Stimulated activated CD8-positive, alpha-beta memory T cell treated with anti-CD3 and anti-CD28 coated beads, Interleukin-4, amount 100 ng/mL, for 1 hour (primary cell): ENCODE data around the gene SPIRE2.

Experiments used
- DNase-seq, 2 donors: peaks; one replicate each; pipeline ENCODE4 v3.0.0-alpha.2; 2020; ENCODE audit warnings: low read depth in 2 of 2, low spot score in 1 of 2

SPIRE2 gene

DNA sequence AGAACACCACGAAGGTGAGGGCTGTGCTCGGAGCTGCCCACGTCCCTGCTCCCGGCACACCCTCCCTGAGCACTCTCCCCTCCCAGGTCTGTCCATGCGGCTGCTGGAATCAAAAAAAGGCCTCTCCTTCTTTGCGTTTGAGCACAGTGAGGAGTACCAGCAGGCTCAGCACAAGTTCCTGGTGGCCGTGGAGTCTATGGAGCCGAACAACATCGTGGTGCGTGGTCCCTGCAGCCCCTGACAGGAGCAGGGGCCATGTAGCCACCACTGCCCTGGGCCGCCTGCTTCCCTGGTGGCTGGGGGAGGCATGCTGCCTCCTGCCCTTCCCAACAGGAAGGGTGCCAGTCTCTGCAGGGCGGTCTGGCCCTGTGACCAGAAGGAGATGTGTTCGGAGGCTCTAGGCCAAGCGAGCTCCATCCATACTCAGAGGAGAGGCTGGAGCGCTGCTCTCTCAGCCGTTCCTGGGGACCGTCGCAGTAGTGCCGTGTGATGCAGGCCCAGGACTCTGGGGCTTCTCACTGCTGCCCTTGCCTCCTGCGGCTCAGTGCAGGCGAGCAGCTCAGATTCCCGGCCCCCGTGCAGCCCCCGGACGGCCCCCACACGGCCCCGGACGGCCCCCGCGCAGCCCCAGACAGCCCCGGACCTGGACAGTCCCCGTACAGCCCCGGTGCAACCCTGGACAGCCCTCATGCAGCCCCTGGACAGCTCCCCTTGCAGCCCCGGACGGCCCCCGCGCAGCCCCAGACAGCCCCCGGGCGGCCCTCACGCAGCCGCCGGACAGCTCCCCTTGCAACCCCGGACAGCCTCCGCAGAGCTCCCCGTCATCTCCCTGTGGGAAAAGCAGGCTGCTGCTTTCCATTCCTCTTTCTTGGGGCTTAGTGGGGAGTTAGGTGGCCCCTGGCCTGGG is 65.6 kb downstream of the SPIRE2 start:
- no peak for DNase-seq

DNA sequence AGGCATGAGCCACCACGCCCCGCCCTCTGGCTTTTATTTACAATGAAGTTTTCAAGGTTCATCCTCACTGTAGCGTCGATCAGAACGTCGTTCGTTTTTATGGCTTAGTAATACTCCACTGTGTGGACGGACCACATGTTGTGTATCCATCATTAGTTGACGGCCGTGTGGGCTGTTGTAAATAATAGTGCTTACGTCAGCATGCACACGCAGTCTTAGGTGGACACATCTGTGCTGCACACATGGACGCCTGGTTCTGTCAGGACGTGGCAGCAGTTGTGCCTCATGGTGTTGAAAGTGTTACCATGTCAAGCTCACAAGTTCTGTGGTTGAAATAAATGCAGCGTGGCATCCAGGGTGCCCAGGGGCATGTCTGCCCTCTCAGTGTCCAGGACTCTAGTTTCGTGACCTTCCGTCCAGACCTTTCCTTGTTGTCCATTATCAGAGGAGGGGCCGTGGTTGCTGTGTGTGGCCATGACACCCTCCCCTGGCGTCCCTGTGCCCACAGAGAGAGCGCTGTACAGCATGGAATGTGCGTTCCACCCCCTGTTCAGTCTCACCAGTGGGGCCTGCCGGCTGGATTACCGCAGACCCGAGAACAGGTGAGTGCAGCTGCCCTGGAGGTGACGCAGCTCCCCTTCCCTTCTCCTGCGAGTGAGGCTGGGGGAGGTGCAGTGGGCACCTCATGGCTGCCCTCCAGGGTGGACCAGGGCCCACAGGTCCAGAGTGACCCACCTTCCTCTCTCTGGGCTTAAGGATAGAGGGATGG is 67.4 kb downstream of the SPIRE2 start:
- no peak for DNase-seq

GRCh38 chr16:89897204-89897603 is 68.9 kb downstream of the SPIRE2 start:
- DNase-seq, result no peak

GRCh38 chr16:89898201-89898967 is 70.1 kb downstream of the SPIRE2 start:
- DNase-seq, result no peak

DNA sequence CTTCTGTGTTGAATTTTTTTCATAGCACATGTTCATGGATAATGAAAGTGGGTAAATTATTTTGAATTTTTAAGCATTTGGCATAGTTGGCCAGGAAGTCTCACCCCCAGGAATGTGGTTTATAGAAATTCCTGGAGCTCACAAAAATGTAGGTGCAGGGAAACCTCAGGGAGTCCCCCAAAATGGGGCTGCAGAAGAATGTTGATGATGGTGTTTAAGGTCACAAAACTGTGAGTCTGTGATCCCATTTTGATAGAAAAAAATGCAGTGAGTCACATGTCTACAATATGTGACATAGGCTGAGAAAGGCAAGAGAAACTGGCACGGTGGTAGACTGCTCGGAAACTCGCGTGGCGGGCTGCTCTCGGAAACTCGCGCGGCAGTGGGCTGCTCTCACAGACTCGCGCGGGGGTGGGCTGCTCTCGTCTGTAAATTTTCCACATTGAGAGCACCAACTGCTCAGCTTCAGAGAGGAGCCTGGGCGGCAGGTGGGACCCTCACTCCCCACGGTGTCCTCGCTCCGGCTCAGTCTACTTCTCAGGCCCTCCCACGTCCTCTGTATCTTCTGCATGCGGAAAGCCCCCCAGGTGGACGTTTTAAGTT is 71.7 kb downstream of the SPIRE2 start:
- DNase-seq, result no peak

- DNase-seq, result no peak
Measured at GRCh38 chr16:89900885-89901284, 72.6 kb downstream of the SPIRE2 start.

GRCh38 chr16:89902980-89903379 is 74.7 kb downstream of the SPIRE2 start:
- no peak for DNase-seq

DNA sequence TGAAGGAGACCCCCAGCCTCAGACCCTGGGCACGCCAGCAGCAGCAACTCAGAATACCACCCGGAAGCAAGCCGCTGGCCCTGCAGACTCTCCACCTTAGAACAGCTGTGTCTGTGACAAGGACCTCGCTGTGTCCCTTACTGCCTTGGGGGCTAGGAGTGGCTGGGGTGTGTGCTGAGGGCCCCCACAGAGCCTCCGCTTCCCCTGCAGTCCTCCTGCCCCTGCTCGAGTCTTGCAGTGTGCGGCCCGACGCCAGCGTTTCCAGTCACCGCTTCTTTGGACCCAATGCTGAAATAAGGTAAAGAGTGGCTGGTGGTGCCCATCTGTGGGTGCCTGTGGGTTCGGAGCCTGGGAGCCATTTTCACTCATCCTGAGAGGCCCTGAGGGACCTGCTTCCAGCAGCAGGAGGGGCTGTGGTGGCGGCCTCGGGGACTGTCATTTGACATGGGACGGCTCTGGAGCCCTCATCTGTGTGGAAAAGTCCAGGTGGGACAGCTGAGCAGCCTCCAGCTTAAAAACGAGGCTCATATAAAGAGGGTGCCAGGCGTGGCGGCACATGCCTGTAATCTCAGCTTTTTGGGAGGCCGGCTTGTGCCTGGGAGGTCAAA is 75.7 kb downstream of the SPIRE2 start:
- DNase-seq, result no peak

DNA sequence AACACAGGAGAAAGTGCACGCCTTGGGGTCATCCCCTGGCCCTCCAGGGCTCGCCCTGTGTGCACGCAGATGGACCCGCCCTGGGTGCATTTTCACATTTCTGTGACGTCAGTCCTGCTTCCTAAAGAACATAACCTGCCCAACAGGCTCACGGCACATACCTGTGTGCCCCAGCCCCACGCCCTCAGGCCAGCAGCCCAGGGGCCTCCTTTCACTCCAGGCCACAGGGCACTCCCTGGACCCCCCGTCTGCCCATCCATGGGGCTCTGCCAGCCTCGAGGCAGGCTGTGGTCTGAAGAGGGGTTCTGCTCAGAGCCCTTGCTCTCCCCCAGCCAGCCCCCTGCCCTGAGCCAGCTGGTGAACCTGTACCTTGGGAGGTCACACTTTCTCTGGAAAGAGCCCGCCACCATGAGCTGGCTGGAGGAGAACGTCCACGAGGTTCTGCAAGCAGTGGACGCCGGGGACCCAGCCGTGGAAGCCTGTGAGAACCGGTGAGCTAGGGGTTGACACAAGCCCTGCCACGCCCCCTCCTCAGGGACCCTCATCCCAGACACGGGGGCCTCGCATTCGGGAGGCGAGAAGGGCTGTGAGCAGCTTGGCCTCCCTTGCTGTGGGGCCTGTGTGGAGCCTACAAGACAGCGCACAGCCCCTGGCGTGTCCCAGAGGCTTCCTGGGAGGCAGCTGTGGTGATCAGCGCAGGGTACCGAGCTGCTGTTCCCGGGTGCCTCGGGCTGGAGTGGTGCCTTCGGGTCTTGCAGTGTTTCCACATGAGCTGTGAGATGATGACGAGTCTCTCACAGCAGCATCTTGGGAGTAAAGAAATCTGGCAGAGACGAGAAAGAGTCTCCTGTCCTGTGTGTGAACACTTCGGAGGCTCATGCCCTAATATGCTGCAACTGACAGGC is 76.6 kb downstream of the SPIRE2 start:
- no peak for DNase-seq

- no peak for DNase-seq
Measured at GRCh38 chr16:89905511-89906139, 77.3 kb downstream of the SPIRE2 start.

GRCh38 chr16:89906140-89907025 is 78.1 kb downstream of the SPIRE2 start:
- no peak for DNase-seq

DNA sequence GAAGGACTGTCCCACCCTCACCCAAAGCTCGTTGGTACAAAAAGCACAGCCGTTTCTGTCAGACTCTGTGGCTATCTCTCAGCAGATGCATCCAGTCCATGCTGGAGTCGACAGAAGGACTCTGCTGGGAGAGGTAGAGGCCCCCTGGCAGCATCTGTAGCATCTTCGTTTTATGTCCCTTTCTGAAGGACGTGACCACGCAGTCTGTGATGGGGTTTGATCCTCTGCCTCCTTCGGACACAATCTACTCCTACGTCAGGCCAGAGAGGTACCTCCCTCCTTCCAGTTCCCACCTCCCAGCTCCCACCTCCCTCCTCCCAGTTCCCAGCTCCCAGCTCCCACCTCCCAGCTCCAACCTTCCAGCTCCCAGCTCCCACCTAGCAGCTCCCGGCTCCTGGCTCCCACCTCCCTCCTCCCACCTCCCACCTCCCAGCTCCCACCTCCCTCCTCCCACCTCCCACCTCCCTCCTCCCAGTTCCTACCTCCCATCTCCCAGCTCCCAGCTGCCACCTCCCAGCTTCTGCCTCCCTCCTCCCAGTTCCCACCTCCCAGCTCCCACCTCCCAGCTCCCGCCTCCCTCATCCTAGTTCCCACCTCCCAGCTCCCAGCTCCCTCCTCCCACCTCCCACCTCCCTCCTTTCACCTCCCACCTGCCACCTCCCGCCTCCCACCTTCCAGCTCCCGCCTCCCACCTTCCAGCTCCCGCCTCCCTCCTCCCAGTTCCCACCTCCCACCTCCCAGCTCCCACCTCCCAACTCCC is 79.0 kb downstream of the SPIRE2 start:
- DNase-seq, result no peak

DNA sequence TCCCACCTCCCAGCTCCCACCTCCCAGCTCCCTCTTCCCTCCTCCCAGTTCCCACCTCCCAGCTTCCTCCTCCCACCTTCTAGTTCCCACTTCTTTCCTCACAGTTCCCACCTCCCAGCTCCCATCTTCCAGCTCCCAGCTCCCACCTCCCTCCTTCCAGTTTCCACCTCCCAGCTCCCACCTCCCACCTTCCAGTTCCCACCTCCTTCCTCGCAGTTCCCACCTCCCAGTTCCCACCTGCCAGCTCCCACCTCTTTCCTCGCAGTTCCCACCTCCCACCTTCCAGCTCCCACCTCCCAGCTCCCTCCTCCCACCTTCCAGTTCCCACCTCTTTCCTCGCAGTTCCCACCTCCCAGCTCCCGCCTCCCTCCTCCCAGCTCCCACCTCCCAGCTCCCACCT is 80.0 kb downstream of the SPIRE2 start:
- no peak for DNase-seq

GRCh38 chr16:89909777-89910716 is 81.8 kb downstream of the SPIRE2 start:
- DNase-seq, result peak in 1 of 2 donors; percentile 34

DNA sequence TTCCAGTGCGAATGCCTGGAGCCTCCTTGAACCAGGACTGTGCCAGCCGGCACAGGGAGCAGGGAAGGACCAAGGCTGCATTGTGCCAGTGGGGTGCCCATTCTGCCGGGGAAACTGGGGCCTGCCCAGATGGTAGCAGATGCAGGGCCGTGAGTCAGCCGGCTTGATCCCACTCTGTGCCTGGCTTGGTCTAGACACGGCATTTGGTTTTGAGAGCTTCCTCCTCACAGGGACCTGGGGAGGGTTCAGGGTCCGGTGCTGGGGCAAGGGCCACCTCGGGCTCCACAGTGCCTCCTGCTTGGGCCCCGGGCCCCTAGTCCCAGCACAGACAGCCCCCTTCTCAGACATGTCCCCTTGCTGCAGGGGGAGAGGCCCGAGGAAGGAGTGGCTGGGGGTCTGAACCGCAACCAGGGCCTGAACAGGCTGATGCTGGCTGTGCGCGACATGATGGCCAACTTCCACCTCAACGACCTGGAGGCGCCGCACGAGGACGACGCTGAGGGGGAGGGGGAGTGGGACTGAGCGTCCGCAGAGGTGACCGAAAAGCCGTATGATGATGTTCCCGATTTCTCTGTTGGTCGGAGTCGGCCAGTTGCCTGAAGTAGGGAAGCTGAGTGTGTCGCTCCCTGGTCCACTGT is 82.6 kb downstream of the SPIRE2 start:
- DNase-seq, result no peak

DNA sequence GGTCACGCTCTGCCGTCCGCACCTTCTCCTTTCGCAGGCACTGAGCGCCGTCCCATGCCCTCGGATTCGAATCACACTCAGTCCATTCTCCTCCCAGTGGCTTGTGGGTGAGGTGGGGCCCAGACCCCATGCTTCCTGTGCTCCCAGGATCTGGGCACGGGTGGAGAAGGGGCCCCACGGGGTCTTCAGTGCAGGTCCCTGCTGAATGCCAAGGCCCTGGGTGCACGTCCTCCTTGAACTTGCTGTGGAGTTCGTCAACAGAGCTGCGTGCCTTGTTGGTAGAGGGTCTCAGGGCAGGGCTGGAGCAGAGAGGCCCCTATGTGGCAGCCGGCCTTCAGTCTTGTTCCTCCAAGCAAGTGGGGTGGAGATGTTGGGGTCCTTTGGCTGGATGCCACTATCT is 83.1 kb downstream of the SPIRE2 start:
- DNase-seq, result no peak
